ENCODE data around the gene MICAL3. TPM values are rescaled to one million over a fixed set of nuclear protein-coding genes. Genes with fewer than 3 reads are reported as not detected.
"Not testable (repeated sequence)": the region's sequence is repeated elsewhere in the genome, so short reads cannot be mapped to it uniquely, and the experiment has no call there.

MICAL3 gene
- total RNA-seq, 1 donor from 2014 or later = 103 TPM

GRCh38 chr22:17878186-17878694 lies 146.1 kb downstream of the MICAL3 start:
- H3K27ac Mint-ChIP-seq = no peak overlapping the region
- no peak overlapping the region for H3K4me3 Mint-ChIP-seq
- H3K9me3 Mint-ChIP-seq = no peaks in the 10 kb centered on the region
- no peaks in the 10 kb centered on the region for H3K27me3 Mint-ChIP-seq (ENCODE audit: low read depth)
- TF ChIP-seq CTCF (IDR thresholded peaks at IDR 0.05; ENCODE audit: unreplicated experiment) = no peak
- no peak for DNase-seq (ENCODE audit: low spot score in 2 of 2, unreplicated experiment in 2 of 2)
- peaks cover 10% of the 10 kb centered on the region for H3K36me3 Mint-ChIP-seq
- no peaks in the 10 kb centered on the region for H3K4me1 Mint-ChIP-seq

- H3K27ac Mint-ChIP-seq; H3K9me3 Mint-ChIP-seq; H3K4me1 Mint-ChIP-seq; H3K4me3 Mint-ChIP-seq; H3K27me3 Mint-ChIP-seq (ENCODE audit: low read depth); DNase-seq (ENCODE audit: low spot score in 2 of 2, unreplicated experiment in 2 of 2): not testable (repeated sequence)
- H3K36me3 Mint-ChIP-seq = peaks cover 14% of the 10 kb centered on the region
Measured at GRCh38 chr22:17876878-17877855, 147.2 kb downstream of the MICAL3 start.

- DNase-seq (ENCODE audit: low spot score in 2 of 2, unreplicated experiment in 2 of 2) = no peak
- Mint-ChIP-seq H3K36me3 (peaks cover 20% of the 10 kb centered on the region), H3K4me1 (no peaks in the 10 kb centered on the region), H3K4me3 (no peak overlapping the region), H3K27me3 (ENCODE audit: low read depth) (no peaks in the 10 kb centered on the region), H3K27ac (no peak overlapping the region), H3K9me3 (no peaks in the 10 kb centered on the region)
- TF ChIP-seq CTCF (IDR thresholded peaks at IDR 0.05; ENCODE audit: unreplicated experiment) = no peak
Measured at GRCh38 chr22:17876306-17876831, 148.0 kb downstream of the MICAL3 start.

GRCh38 chr22:17875631-17876030 lies 148.7 kb downstream of the MICAL3 start:
- no peaks in the 10 kb centered on the region for H3K9me3 Mint-ChIP-seq
- peaks cover 23% of the 10 kb centered on the region for H3K36me3 Mint-ChIP-seq
- no peak overlapping the region for H3K4me3 Mint-ChIP-seq
- H3K27ac Mint-ChIP-seq = no peak overlapping the region
- no peak for DNase-seq (ENCODE audit: low spot score in 2 of 2, unreplicated experiment in 2 of 2)
- no peaks in the 10 kb centered on the region for H3K4me1 Mint-ChIP-seq
- H3K27me3 Mint-ChIP-seq (ENCODE audit: low read depth) = no peaks in the 10 kb centered on the region
- no peak for TF ChIP-seq CTCF (IDR thresholded peaks at IDR 0.05; ENCODE audit: unreplicated experiment)

- peaks cover 26% of the 10 kb centered on the region for H3K36me3 Mint-ChIP-seq
- H3K4me1 Mint-ChIP-seq = no peaks in the 10 kb centered on the region
- DNase-seq (ENCODE audit: low spot score in 2 of 2, unreplicated experiment in 2 of 2) = no peak
- TF ChIP-seq CTCF (IDR thresholded peaks at IDR 0.05; ENCODE audit: unreplicated experiment) = no peak
- no peak overlapping the region for H3K4me3 Mint-ChIP-seq
- no peaks in the 10 kb centered on the region for H3K9me3 Mint-ChIP-seq
- H3K27me3 Mint-ChIP-seq (ENCODE audit: low read depth) = no peaks in the 10 kb centered on the region
- H3K27ac Mint-ChIP-seq = no peak overlapping the region
Measured at GRCh38 chr22:17875156-17875555, 149.2 kb downstream of the MICAL3 start.

Data from mesothelial cell of epicardium (in vitro differentiated cells).